Erythroblast (primary cell): Measurements from ENCODE around the gene FGL2.
"Not testable (repeated sequence)": the region's sequence is repeated elsewhere in the genome, so short reads cannot be mapped to it uniquely, and the experiment has no call there.

ENCODE experiments used
- DNase-seq, 2 experiments: peaks; one replicate each; lab custom pipeline; 2025; lab: John Stamatoyannopoulos, UW
- GATA1 ChIP-seq: IDR thresholded peaks from 2 replicates; pipeline ENCODE4 v1.6.1; 2011; ENCODE audit warnings: low read depth, mild to moderate bottlenecking, control low read depth, low read length, moderate library complexity
- POLR2A ChIP-seq: IDR thresholded peaks from 2 replicates; pipeline ENCODE4 v1.6.1; 2011; ENCODE audit warnings: mild to moderate bottlenecking, low read length

Gene FGL2

DNA sequence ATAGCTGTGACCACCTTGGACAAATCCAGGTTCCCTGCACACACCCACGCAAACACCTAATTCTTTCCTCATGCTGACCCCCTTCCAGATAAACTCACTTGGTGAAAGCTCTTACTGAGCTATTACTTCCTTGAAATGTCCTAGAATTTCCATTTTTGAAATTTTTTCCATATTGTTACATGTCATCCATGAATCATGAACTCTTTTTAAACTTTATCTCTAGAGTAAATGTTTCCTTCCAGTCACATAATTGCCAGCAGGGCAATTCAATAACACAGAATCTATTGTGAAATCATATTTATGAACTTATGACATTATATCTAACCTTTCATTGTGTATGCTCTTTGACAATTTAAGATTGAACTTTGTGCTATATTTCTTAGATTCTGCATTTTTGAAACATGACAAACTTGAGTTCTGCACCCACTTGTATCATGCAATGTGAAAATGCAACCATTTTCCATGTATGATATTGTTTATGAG is 26.8 kb upstream of the FGL2 start:
- DNase-seq, result no peak
- TF ChIP-seq POLR2A (no peak), GATA1 (no peak)

DNA sequence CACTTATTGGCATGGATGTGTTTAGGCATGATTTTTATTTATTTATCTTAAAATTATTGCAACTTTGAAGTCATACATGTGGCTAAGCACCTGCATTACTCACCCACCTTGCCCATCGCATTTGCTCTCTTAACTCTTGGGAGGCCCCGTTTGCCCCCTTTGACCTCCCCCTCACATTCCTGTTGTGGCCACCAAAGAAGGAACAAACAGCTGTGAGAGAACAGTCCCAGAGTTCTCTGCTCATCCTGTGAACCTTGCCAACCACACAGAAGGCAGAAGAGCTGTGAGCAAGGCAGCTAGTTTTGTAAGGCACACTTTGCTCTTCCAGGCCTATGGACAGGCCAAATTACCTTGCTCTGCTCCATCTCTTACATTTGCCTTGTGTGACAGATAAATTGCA is 23.6 kb upstream of the FGL2 start:
- no peak for DNase-seq
- TF ChIP-seq POLR2A, result no peak
- TF ChIP-seq GATA1, result no peak

DNA sequence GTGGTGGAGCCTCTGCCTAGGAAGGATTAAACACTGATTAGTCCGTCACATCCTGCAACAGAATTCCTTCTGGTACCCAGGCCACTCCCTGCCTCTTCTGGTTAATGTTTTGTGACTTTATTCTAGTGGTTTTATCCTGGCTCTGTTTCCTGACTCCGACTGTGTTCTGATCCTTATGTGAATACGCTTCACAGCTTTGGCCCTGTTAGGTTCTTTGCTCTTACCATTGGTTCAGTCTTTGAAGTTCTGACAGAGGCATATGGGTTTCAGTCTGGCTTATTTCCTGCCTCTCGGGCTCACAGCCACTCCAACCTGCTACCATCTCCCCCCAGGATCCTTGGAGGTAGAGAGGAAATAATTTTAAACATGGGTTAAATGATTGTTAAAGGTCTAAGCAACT is 23.2 kb upstream of the FGL2 start:
- no peak for DNase-seq
- TF ChIP-seq POLR2A (no peak), GATA1 (no peak)

DNA sequence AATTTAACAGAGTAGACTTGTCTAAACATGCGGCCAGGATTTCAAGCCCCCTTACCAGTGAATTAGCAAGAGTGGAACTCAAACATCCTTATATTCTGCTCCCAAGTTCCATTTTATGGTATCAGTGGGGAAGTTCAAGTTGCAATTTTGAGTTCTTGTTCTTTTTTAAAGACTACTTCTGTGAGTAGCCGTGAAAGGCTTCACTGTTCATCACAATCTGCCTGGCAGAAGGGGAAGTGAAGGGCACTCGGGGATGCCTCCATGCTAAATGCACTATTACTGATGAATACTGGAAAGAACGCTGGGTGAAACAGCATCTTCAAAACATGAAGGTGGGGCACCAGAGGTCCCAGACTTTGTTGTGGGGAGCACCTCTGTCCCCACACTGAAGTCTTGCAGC is 22.4 kb upstream of the FGL2 start:
- TF ChIP-seq GATA1, result no peak
- TF ChIP-seq POLR2A, result no peak
- DNase-seq, result no peak

DNA sequence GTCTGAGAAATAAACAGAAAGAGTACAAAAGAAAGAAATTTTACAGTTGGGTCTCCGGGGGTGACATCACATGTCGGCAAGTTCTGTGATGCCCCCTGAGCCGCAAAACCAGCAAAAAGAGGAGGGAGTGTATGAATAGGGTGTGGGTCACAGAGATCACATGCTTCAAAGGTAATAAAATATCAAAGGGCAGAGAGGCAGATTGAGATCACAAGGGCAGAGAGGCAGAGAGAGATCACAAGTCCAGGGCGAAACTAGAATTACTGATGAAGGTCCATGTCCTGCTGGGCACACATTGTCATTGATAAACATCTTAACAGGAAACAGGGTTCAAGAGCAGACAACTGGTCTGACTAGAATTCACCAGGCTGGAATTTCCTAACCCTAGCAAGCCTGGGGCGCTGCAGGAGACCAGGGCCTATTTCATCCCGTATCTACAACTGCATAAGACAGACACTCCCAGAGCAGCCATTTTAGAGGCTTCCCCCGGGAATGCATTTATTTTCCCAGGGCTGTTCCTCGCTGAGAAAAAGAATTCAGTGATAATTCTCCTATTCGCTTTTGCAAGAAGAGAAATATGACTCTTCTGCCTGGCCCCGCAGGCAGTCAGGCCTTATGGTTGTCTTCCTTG is 20.2 kb upstream of the FGL2 start:
- not testable (repeated sequence) for DNase-seq

DNA sequence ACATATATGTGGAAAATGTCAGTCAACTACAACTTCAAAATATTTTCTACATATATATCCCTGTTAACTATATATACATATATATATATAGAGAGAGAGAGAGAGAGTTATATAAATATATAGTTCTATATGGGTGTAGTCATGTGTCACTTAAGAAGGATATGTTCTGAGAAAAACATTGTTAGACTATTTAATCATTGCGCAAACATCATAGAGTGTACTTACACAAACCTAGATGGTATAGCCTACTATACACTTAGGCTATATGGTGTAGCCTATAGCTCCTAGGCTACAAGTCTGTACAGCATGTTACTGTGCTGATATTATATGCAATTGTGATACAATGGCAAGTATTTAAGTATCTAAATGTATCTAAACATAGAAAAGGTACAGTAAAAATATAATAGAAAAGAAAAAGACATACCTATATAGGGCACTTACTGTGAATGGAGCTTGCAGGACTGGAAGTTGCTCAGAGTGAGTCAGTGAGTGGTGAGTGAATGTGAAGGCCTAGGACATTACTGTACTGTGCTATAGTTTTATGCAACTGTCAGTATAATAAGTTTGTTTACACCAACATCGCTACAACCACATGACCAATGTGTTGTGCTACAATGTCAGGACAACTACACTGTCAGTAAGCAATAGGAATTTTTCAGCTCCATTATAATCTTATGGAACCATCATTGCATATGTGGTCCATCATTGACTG is 18.0 kb upstream of the FGL2 start:
- DNase-seq, result no peak
- TF ChIP-seq POLR2A (no peak), GATA1 (no peak)

DNA sequence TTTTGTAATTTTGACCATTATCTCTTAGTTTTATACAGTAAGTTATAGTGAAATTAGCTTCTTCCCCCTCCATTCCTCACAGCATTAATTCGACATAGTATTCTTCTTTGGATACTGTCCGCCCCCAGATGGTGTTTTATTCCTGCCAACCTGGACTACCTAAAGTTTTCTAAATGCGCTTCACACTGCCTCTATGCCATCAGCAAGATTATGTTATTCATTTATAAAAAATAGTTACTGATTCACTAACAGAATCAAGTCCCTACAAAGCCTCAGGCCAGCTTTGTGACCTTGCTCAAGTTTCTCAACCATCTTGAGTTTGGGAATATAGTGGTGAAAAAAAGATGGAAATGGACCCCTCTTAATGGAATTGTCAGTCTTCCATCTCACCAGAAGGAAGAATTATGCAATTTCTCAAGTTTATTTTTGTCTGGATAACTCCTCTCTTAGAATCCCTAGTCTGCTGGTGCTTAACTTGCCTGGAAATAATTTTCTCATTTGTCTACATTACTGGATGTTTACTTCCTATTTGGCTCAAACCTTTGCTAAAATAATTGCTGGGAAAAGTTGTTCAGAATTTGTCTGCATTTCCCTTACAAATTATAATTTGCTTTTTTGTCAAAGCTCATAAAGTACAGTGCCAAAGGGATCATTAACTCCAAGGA is 16.7 kb upstream of the FGL2 start:
- TF ChIP-seq GATA1 (no peak), POLR2A (no peak)
- no peak for DNase-seq

DNA sequence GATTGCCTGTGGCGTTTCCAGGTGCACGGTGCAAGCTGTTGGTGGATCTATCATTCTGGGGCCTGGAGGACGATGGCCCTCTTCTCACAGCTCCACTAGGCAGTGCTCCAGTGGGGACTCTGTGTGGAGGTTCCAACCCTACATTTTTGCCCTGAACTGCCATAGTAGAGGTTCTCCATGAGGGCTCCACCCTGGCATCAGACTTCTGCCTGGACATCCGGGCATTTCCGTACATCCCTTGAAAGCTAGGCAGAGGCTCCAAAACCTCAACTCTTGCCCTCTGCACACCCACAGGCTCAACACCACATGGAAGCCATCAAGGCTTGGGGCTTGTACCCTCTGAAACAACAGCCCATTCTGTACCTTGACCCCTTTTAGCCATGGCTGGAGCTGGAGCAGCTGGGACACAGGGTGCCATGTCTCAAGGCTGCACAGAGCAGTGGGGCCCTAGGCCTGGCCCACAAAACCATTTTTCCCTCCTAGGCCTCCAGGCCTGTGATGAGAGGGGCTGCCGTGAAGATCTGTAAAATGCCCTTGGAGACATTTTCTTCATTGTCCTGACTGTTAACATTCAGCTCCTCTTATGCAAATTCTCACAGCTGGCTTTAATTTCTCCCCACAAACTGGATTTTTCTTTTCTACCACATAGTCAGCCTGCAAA is 10.0 kb upstream of the FGL2 start:
- TF ChIP-seq GATA1, result no peak
- TF ChIP-seq POLR2A, result no peak
- no peak for DNase-seq

DNA sequence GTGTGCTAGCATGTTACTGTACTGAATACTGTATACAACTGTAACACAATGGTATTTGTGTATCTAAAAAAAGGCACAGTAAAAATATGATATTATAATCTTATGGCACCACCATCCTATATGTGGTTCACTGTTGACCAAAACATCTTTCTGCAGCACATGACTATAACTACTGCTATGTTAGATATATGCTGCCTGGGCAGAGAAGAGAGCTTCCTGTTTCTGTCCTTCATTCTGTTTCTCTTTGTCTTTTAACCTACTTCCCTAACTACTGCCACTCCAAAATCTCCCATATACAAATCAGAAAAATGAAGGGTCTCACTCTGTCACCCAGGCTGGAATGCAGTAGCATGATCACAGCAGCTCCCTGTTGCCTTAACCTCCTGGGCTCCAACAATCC is 8.8 kb upstream of the FGL2 start:
- TF ChIP-seq POLR2A (no peak), GATA1 (no peak)
- DNase-seq, result no peak

DNA sequence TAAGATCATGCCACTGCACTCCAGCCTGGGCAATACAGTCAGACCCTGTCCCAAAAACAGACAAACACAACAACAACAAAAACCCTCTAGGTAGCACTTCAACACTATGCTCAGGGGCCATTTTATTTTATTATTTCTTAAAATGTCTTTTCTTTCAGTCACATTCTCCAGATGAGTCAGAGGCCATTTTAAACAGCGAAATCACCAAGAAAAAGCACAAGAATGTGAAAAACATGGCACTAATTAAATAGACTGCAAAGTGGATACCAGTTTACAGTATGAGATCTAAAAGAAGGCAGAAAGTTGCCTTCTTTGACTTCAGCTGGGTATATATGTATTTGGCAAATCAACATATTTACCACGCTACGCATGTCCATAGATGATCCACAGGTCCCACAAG is 6.1 kb upstream of the FGL2 start:
- TF ChIP-seq GATA1 (no peak), POLR2A (no peak)
- DNase-seq, result no peak

DNA sequence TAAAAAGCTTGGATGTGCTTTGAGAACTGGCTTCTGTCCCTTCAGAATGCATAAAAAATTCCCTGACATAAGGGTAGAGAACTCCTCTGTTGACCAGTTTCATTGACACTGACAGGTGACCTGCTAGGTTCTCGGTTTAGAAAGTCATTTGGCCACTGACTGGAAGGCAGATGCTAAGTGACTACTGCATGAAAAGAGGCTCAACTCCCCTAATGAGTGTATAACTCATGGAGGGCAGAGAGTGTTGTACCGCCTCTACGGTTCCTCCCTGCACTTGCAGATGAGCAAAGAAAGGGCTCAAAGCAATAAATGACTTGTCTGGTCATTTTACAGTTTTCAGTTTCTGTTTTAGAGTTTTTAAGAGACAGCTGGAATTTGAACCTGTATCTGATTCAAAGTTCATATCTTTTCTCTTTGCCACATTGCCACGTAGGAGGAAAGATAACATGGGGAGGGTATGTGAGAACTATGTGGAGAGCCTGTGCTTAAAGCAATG is 2.9 kb upstream of the FGL2 start:
- no peak for DNase-seq
- TF ChIP-seq GATA1 (no peak), POLR2A (no peak)

DNA sequence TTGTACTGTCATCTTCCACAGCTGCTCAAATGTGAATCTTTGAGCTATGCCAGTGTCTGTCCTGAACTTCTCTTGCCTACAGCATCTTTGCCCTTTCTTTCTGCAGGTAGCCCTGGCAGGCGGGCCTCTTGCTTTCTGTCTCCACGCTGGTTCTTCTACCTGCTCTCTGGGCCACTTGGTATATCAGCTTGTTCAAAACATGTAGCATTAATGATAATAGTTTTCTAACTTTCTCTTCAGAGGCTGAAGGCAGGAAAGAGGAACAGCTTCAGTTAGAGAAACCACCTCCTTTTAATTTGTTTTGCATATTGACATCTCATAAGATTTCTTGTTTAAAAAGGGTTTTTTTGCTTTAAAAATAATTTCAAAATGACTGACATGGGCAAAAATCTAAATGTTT is 923 bp upstream of the FGL2 start:
- TF ChIP-seq GATA1, result no peak
- TF ChIP-seq POLR2A, result no peak
- no peak for DNase-seq

DNA sequence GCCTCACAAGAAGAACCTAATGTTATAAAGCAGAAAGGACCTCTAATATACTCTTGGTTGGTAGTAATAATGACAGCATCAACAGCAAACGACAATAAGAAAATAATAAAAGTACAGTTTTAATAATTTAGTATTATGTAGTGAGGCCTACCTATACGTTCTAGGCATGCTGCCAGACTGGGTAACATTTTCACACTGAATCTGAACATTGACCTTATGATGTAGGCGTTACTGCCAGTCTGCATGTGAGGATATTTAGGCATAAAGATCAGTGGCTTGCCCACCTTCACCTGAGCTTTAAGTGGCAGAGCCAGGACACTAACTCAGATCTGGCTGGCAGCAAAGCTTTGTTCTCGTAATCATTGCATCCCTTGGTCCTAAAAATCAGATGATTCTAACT is 2.5 kb downstream of the FGL2 start:
- TF ChIP-seq POLR2A, result no peak
- no peak for TF ChIP-seq GATA1
- no peak for DNase-seq
